HG02798 (cell line): Measurements from ENCODE around the gene CPAMD8.

Source experiments
- ATAC-seq: cut with Tn5 transposase; IDR thresholded peaks from one replicate; pipeline ENCODE4 v1.9.1; 2021; ENCODE audit warnings: mild to moderate bottlenecking; ENCODE audit not compliant: unreplicated experiment, poor library complexity

CPAMD8 gene

GRCh38 chr19:16851031-16851712 is 175.4 kb downstream of the CPAMD8 start:
- no peak for ATAC-seq

- no peak for ATAC-seq
These were observed 176.5 kb downstream of the CPAMD8 start for GRCh38 chr19:16850133-16850532.

DNA sequence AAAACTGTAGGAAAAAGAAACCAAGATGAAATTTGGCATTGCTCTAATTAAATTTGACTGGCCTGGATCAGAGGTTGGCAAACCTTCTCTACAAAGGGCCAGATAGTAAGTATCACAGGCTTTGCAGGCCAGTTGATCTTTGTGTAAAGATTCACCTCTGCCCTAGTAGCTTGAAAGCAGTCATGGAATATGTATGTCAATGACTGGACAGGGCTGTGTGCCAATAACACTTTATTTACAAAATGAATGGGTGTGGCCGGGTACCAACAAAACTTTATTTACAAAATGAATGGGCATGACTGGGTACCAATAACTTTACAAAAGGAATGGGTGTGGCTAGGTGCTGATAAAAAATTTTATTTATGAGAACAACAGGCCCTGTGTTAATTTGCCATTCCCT is 177.4 kb downstream of the CPAMD8 start:
- no peak for ATAC-seq

DNA sequence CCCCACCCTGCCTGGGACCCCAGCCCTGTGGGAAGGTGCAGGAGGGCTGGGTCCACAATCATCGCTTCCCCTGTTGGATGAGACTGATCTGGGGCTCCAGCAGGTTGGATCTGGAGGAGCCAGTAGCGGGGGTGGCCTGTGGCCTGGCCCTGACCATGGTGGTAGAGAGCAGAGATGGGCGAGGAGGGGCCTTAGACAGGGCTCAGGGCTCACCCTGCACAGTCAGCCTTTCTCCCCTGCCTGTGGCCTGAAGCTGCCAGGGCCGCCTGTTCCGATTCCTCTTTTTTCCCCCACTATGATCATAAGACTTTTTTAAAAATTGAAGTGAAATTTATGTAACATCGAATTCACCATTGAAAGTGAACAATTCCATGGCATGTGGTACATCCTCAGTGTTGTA is 179.2 kb downstream of the CPAMD8 start:
- ATAC-seq = no peak

GRCh38 chr19:16846901-16847300 is 179.7 kb downstream of the CPAMD8 start:
- ATAC-seq = no peak
